GM18873 (cell line): ENCODE measurements around the gene TMEM208.

Experiments used
- ATAC-seq: cut with Tn5 transposase; IDR thresholded peaks from one replicate; pipeline ENCODE4 v1.9.1; 2021; ENCODE audit warnings: mild to moderate bottlenecking, moderate library complexity, moderate number of reproducible peaks; ENCODE audit not compliant: unreplicated experiment, low FRiP score

Gene TMEM208

DNA sequence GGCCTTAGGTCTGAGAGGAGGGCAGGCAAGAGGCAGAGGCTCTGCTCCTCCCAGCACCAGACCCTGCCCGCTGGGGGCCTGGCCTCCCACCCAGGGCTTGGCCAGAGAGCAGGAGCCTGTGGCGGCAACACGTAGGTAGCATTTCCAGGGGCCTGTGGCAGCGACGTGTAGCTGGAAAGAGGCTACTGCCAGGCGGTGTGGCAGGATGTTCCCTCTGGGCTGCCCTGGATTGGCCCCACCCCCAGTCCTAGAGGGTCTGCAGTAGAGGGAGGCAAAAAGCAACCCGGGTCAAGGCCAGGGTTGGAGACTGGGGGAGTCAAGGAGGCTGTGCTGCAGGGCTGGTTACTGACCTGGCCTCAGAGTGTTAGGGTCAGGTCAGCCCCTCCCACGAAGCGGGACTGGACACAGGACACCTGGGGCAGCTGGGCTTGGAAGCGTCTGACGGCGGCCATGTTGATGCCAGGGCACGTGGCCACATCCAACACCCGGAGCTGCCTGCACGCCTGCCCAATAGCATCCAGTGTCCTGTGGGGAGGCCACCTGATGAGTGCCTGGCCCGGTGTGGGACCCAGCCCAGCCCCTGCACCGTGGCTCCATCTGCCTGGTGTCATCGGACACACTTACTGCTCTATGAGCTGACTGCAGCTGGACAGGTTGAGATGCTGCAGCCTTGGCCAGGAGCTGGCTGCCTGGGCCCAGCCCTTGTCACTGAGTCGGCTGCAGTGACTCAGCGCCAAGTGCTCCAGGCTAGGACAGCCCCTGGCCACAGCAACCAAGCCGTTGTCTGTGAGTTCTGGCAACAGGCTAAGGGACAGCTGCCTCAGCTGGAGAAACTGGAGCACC lies 19.5 kb upstream of the TMEM208 start:
- ATAC-seq = no peak

DNA sequence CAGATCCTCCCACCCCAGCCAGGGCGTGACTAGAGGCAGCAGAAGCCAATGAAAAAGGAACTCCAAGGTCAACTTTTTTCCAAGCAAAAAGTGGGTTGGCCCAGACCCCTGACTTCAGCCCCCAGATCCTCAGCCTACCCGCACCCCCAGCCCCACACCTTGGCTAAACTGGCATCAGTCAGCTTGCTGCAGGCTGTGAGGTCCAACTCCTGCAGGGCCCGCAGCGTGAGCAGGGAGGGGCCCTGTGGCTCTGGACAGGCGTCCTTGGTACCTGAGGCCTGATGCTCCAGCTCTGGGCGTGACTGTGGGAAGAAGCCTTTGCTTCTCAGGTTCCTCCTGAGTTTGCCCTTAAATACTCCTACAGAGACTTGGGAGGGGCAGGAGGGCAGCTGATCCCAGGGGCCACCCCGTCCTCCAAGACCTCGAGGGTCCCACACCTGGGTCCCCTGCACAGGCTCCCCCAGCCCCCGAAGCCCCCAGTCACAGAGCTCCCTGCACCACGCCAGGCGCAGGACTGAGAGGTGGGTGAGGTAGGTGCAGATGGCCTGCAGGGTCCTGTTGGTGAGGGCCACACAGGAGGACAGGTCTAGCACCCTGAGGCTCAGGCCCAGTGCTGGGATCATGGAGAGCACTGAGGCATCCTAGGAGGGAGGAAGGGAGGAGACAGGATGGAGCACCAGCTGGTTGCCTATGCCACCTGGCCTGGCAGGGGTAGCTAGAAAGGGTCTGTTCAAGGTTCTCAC lies 18.6 kb upstream of the TMEM208 start:
- no peak for ATAC-seq

DNA sequence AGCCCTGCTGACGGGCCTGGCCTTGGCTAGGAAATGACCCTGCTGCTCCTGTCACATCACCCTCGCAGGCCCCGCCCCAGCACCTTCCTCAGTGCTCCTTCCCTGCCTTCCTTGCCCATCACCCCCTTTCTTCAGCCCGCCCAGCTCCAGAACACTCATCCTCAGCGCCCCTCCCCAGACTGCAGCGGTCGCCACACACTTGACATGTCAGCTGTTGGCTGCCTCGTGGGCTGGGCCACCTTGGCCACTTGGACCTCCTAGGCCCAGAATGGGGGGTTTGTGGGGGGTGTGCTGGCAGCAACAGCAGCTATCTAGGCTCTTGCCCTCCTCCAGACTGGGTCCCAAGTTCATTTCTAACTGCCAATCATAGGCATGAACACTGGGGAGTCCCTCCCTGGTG lies 17.4 kb upstream of the TMEM208 start:
- ATAC-seq = no peak

DNA sequence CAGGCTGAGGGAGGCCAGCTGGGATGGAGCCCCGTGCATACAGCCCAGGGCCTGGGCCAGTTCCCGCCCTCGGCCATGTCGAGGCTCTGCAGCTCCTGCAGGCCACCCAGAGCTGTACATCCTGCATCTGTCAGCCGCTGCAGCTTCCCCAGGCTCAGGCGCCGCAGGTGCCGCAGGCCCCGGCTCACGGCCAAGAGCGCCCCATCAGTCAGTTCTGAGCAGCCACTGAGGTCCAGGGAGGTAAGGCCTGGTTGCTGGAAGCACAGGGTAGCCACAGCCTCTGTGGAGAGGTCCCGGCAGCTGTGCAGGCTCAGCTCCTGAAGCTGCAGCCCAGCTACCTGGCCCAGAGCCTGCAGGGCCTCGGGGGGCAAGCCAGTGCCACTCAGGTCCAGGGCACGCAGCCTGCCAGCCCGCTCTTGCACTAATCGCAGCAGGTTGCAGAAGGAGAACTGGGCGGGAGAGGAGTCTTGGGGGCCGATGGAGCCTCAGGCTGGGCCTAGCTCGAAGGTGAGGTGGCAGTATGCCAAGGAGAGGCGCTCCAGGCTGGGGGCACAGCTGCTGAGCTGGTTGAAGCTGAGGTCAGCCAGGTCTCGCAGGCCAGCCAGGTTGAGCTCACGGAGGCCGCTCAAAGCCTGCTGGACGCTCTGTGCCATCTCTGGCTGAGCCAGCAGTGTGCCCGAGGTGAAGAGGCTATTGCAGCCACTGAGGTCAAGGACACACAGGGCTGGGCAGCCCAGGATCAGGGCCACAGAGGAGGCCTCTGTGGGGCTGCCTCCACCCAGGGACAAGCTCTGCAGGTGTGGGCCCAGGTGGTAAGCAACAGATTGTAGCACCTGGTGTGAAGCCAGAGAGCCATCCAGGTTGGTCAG lies 16.6 kb upstream of the TMEM208 start:
- ATAC-seq = no peak

DNA sequence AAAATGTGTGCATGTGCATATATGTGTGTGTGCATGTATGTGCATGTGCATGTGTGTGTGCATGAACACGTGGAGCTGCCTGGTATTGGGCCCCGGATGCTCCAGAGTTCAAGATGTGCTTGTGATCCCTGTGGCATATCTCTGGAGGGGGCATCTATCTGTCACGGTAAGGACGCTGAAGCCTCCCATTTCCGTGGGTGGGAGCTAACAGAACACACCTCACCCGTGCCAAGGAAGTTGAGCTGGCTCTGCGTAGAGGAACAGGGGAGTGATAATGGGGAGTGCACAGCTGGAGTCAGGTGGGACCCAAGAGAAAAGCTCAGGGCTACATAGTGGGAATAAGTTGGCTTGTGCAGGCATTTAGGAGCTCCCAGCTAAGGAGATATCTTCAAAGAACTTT lies 15.3 kb upstream of the TMEM208 start:
- no peak for ATAC-seq

DNA sequence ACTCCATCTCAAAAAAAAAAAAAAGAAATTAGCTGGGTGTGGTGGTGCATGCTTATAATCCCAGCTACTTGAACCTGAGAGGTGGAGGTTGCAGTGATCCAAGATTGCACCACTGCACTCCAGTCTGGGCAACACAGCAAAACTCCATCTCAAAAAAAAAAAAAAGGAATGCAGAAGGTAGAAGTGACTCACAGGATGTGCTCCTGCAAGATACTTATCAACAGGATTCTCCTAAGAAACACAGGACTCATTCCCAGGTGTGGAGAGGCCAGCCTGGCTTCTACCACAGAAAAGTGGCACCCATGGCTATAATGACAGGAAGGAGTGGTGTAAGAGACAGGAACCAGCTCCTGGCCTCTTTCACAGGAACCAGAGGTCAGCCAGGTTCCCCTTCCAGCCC lies 14.2 kb upstream of the TMEM208 start:
- ATAC-seq = no peak

DNA sequence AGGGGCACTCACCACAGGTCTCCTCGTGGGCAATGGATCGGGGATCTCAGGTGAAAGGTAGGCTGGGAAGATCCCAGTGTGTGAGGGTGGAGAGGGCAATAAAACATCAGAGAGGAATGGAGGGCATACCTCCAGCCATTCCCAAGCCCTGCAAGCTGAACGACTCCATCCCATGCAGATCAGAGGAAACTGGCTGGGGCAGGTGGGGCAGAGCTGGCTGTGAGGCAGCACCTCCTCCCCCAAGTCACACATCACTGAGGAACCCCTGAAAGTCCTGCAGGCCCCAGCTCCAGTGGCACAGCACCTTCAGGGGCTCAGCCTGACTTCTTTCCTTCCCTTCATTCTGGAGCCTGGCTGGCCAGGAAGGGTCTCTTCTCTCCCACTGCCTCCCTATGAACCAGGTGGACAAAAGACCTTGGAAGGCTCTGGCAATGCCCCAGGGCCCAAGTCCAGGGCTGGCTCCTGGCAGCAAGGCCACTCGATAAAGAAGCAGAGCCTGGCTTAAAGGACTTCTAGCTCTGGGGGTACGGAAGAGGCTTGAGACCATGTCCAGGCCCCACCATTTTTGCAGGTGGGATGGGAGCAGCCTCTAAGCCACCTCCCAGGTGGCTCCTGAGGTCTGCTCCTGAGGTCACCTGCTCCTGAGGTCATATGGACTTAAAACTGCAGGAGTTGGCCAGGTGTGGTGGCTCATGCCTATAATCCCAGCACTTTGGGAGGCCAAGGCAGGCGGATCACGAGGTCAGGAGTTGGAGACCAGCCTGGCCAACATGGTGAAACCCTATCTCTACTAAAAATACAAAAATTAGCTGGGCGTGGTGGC lies 13.5 kb upstream of the TMEM208 start:
- ATAC-seq = no peak

DNA sequence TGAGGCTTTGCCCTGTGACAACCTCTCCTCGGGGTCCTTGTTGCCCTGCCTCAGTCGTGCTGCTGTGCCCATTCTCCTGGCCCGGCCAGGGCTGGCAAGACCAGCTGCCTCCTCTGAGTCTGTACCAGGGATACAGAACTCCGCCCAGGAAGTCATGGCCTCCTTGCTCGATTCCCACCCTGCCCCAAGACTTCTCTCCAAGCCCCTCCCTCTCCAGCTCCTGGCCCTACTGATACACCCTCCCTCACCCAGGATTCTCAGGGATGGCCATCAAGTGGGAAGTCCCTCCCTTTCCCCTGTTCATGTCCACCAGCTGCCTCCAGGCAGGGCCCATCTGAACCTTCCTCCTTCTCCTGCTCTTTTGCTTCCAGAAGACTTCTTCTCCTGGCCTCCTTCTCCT lies 11.2 kb upstream of the TMEM208 start:
- ATAC-seq = no peak

DNA sequence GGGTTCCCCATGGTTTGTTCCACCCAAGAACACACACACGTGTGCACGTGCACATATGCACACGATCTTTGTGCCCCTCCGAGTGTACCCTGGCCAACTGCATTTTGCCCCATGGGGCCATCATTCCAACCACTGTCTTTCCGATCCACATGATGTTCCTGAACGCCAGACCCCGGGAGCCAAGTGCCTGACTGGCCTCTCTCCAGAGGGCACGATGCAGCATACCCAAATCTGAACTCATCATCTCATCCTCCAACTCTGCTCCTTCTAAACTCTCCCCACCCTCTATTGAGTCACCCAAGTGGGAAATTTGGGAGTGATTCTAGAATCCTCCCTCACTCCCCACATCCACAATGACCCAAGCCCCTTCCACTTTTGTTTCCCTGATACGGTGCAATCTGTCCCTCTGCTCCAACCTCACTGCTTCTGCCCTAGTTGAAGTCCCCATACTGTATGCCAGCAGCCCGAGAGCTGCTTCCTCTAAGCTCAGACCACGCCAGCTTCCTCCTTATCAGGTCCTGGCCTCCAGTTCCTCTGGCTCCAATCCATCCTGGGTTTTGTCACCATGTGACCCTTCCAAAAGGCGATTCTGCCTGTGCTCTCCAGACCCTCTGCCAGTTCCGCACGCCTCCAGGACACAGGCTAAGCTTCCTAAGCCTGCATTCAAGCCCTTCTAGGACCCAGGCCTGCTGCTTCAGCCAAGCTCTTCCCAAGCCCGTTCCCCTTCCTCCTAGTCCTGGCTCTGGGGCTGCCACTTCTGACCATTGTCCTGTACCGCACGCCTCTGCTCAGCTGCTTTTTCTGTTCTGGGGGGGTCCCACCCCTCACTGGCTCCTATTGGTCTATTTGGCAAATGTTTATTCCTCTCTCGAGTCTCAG lies 10.1 kb upstream of the TMEM208 start:
- no peak for ATAC-seq

DNA sequence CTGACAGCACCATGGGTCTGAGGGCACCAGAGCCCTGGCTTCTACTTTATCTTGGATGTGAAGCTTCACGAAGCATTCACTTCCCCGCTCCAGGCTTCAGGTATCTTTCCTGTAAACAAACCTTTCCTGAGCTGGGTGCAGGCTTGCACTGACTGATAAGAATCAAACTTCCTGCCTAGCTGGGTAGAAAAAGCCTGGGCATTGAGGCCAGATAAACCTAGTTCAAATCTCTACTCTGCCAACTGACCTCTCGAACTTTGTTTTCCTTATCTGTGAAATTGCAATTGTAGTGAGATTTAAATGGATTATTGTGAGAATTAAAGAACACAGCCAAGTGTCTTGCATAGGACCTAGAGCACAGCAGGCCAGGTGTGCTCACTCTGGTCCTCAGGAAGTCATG lies 2.9 kb upstream of the TMEM208 start:
- no peak for ATAC-seq

DNA sequence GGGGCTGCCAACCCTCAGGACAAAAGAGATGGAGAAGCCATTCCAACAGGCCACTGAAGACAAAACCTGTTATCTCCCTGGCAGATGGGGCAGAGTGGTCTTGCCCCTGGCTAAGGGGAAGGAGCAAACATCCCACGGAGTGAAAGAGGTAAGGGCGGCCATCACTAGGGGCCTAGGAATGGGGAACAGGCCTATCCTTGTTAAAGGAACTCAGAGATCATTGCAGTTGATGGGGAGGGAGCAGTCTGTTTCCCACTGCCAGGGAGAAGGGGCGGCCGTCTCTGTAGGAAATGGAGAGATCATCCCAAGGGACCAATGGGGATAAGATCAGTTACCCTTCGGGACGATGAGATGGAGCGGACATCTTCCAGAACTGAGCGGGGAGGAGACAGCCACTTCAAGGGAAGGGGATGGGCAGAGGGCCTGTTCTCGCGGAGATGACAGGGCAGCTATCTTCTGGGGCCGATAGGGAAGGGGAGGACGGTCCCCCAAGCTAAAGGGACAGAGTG lies 581 bp upstream of the TMEM208 start:
- ATAC-seq = no peak

DNA sequence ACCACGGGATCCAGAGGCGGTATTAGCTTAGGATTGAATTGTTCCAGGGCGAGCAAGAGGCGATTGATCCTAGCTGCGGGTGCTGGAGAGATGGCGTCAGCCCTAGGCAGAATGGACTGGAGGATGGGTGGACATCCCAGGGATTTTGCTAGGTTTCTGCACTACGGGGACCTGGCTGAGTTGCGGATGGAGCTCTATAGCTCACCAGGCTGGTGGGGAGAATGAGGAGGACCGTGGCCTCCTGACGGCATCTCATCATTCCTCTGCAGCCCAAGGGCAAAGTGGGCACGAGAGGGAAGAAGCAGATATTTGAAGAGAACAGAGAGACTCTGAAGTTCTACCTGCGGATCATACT lies 614 bp downstream of the TMEM208 start:
- no peak for ATAC-seq

DNA sequence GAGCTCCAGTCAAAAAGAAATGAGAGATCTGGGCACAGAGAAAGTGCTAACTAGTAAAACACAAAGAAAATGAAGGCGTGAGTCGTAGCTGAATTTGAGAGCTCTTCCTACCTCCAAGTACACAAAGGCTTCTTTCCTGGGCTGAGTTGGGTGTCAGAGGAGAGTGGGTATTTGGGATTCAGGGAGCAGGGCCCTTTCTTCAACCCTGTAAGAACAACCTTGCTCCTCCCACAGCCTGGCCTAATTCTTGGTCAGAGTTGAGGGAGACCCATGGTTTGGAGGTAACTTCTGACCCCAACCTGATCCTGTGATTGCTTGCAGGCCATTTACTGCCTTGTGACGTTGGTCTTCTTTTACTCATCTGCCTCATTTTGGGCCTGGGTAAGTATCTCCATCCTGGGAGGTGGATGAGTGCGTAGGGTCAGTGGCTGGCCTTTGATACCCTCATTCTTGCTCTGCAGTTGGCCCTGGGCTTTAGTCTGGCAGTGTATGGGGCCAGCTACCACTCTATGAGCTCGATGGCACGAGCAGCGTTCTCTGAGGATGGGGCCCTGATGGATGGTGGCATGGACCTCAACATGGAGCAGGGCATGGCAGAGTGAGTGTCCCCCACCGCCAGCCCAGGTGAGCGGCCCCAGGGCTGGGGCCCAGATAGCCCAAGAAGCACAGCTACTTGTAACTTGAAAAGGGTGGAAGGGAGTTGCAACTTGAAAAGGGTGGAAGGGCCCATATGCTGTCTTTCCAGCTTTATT lies 1.3 kb downstream of the TMEM208 start:
- no peak for ATAC-seq

DNA sequence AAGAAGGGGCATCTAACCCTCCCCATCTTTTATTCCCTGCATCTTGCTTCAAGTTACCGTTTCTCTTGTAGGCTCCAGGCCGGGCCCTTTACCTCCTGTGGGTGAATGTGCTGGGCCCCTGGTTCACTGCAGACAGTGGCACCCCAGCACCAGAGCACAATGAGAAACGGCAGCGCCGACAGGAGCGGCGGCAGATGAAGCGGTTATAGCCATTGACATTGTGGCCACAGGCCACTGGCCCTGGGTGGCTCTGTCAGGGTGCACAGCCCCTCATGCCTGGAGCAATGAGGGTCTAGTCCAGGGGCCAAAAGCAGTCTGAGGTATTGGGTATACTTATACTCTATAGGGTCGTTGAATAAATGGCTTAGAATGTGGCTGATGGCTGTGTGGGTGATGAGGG lies 2.0 kb downstream of the TMEM208 start:
- ATAC-seq = no peak

DNA sequence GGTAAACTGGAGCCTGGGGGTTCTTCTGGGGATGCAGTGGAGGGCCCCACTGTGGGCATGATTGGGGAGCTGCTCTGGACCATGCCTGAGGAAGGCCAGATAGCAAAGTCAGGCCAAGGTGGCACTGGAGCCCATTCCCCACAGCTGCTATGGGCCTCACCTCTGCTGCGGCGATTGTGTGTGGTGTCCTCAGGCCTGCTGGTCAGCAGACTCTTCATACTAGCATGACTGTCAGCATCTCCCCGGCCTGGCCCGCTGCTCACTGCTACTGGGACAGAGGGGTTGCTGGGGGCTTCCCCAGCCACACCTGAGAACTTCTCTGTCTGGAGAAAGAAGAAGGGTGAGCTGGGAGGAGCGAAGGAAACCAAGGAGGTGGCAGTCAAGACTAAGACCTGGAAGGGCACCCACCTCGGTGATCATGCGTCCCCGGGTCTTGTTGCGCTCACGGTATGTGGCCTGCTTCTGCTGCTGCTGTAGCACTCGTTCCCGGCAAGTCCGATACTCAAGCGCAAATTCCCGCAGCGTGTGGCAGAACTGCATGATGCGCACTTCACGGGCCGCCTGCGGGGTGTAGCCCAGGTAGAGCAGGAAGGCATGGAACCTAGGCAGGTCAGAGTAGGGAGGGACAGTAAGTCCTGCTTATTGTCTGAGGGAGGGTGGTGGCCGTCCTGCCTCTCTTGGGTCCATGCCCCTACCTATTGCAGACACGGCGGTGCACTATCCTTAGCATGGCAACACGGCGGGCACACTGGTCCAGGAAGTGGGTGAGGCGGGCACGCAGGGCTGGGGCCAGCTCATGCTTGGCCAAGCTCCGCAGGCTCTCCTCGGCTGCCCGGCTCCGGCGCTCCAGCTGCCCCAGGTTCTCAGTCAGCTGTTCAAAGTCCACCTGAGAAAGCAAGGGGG lies 3.2 kb downstream of the TMEM208 start:
- ATAC-seq = no peak

DNA sequence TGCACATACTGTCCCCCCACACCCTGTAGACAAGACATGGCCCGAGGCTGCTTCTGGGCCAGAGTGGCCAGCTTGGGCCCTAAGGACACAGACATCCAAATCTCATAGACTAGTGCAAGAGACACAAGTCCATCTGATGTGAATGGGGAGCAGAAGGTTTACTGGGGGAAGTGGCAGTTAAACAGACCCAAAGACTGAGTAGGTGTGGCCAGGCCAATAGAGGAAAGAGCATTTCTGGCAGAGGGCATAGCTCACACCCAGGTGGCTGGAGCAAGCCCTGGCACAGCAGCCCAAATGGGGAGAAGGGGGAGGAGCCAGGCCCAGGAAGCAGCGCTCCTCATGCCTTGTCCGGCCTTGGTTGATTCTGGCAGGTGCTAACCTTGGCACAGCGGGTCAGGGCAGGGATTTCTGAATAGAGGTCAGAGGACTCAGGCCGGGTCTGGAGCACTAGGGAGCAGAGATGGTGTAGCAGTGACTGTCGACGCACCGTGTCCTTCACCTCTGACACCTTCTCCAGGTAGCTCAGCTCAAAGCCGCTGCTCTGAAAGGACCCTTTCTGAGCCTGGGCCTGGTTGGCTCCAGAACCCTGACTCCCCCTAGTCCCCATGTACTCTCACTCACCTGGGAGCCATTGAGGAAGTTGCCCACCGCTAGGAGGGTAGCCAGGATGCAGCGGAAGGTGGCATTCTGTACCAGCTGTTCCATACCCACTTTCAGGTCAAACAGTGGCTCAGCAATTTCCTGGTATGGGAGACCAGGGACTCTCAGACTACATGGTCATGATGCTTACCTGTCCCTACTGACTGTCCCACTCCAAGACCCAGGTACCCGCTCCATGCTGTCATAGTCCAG lies 4.1 kb downstream of the TMEM208 start:
- no peak for ATAC-seq

DNA sequence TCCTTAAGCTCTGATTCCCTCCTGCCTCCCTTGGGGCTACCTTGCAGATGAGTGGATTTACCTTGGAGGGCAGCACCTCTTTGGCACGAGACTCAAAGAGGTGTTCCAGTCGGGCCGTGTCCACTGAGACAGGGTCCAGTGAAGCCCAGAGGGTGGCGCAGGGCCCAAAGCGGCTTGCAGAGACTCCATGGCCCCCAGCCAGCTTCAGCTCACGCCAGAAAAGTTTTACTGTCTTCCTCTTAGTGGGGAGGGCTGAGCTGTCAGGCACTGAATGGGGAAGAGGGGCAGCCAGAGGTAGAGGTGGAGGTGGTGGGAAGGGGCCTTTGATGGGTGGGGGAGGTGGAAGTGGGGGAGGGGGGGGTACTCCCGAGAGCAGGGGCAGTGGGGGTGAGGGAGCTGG lies 6.7 kb downstream of the TMEM208 start:
- no peak for ATAC-seq
